ENCODE results near the gene PXYLP1. TPM values are rescaled to one million over a fixed set of nuclear protein-coding genes. Genes with fewer than 3 reads are reported as not detected.
"Not testable (repeated sequence)": the region's sequence is repeated elsewhere in the genome, so short reads cannot be mapped to it uniquely, and the experiment has no call there.

Gene PXYLP1
- total RNA-seq, 1 donor from 2014 or later = 28.2 TPM

GRCh38 chr3:141292356-141293058 lies 60.9 kb downstream of the PXYLP1 start:
- DNase-seq (ENCODE audit: low spot score) = no peak

- DNase-seq (ENCODE audit: low spot score) = no peak
Measured at GRCh38 chr3:141294301-141294700, 62.7 kb downstream of the PXYLP1 start.

GRCh38 chr3:141294848-141295247 lies 63.2 kb downstream of the PXYLP1 start:
- DNase-seq (ENCODE audit: low spot score) = peak; percentile 41

GRCh38 chr3:141300426-141300825 lies 68.8 kb downstream of the PXYLP1 start:
- DNase-seq (ENCODE audit: low spot score) = not testable (repeated sequence)

- peak; percentile 75 for DNase-seq (ENCODE audit: low spot score)
Measured at GRCh38 chr3:141302364-141303141, 70.9 kb downstream of the PXYLP1 start.

- peak; percentile 86 for DNase-seq (ENCODE audit: low spot score)
Measured at GRCh38 chr3:141303481-141304223, 72.0 kb downstream of the PXYLP1 start.

- DNase-seq (ENCODE audit: low spot score) = no peak
Measured at GRCh38 chr3:141305436-141305835, 73.8 kb downstream of the PXYLP1 start.

- DNase-seq (ENCODE audit: low spot score) = no peak
Measured at GRCh38 chr3:141306276-141306675, 74.7 kb downstream of the PXYLP1 start.

- no peak for DNase-seq (ENCODE audit: low spot score)
Measured at GRCh38 chr3:141306922-141307321, 75.3 kb downstream of the PXYLP1 start.

- no peak for DNase-seq (ENCODE audit: low spot score)
Measured at GRCh38 chr3:141307351-141308059, 75.9 kb downstream of the PXYLP1 start.

- DNase-seq (ENCODE audit: low spot score) = peak; percentile 55
Measured at GRCh38 chr3:141308588-141309218, 77.1 kb downstream of the PXYLP1 start.

- no peak for DNase-seq (ENCODE audit: low spot score)
Measured at GRCh38 chr3:141311170-141311495, 79.5 kb downstream of the PXYLP1 start.

GRCh38 chr3:141311496-141312353 lies 80.1 kb downstream of the PXYLP1 start:
- DNase-seq (ENCODE audit: low spot score) = peak; percentile 99

- no peak for DNase-seq (ENCODE audit: low spot score)
Measured at GRCh38 chr3:141312354-141313092, 80.9 kb downstream of the PXYLP1 start.

GRCh38 chr3:141313093-141313683 lies 81.6 kb downstream of the PXYLP1 start:
- no peak for DNase-seq (ENCODE audit: low spot score)

- DNase-seq (ENCODE audit: low spot score) = not testable (repeated sequence)
Measured at GRCh38 chr3:141314415-141314814, 82.8 kb downstream of the PXYLP1 start.

- no peak for DNase-seq (ENCODE audit: low spot score)
Measured at GRCh38 chr3:141316851-141317250, 85.2 kb downstream of the PXYLP1 start.

GRCh38 chr3:141320399-141321108 lies 88.9 kb downstream of the PXYLP1 start:
- no peak for DNase-seq (ENCODE audit: low spot score)

GRCh38 chr3:141321109-141321497 lies 89.5 kb downstream of the PXYLP1 start:
- DNase-seq (ENCODE audit: low spot score) = no peak

Measured in umbilical cord (tissue), 2 donors.